Progenitor cell of endocrine pancreas (in vitro differentiated cells): ENCODE data around the gene TM4SF20. TPM values are rescaled to one million over a fixed set of nuclear protein-coding genes. Genes with fewer than 3 reads are reported as not detected.

Experiments
- DNase-seq: peaks from one replicate; pipeline ENCODE4 v3.0.0; 2021; ENCODE audit warnings: low spot score; ENCODE audit not compliant: unreplicated experiment
- H3K27ac Mint-ChIP-seq: 2 replicates; pipeline ENCODE4 v1.8.0; 2021; ENCODE audit warnings: mild to moderate bottlenecking, moderate library complexity, mixed read lengths
- H3K27me3 Mint-ChIP-seq: 2 replicates; pipeline ENCODE4 v1.8.0; 2021; ENCODE audit warnings: mixed read lengths
- H3K36me3 Mint-ChIP-seq: 2 replicates; pipeline ENCODE4 v1.8.0; 2022; ENCODE audit warnings: mixed read lengths; ENCODE audit not compliant: insufficient read depth
- H3K4me1 Mint-ChIP-seq: 2 replicates; pipeline ENCODE4 v1.8.0; 2021; ENCODE audit warnings: low read depth, mixed read lengths
- H3K4me3 Mint-ChIP-seq: 2 replicates; pipeline ENCODE4 v1.8.0; 2021; ENCODE audit warnings: low read depth, mild to moderate bottlenecking, moderate library complexity, mixed read lengths
- H3K9me3 Mint-ChIP-seq: 2 replicates; pipeline ENCODE4 v1.8.0; 2021; ENCODE audit warnings: low read depth, mixed read lengths
- total RNA-seq: library from RNA; stranded (reverse); gene quantifications from 2 replicates; pipeline ENCODE4 v1.2.1, GENCODE V29; 2021
- TF ChIP-seq, protein P1 (sequence below): fragments of 200-600 bp; sonication (generic); IDR thresholded peaks from one replicate; pipeline ENCODE4 v1.5.0; 2021; ENCODE audit warnings: antibody characterized with exemption, mild to moderate bottlenecking; ENCODE audit not compliant: unreplicated experiment

Gene TM4SF20
- total RNA-seq, 1 donor from 2014 or later, result not detected

DNA sequence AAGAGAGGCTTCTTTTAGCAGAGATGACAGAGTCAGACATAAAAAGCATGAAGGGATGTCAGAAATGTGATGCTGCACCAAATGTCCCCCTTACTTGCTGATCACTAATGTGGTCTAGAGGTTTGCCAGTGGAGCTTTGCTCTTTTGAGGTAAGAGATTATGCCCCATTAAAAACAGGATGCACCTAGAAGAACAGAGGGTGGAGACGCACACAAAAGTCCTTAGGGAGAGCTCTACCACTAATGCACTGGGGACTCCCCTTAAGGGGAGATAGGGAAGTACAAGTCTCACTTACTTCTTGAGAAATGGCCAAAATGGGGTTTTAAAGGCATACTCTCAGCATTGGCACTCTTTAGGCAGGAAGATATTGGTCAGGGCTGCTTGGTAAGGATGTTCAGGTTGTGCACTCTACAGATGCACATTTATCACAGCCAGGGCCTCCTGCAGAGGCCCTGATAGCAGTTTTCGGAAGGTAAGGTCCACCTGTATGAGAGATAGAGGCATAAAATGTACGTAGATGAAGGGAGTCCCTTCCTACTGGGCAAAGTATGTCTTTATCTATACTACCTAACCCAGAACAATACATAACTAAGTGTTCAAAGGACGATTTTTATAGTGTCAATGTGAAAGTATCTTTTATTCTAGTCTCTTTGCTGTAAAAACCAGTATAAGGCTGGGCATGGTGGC, 25.6 kb upstream of the TM4SF20 start:
- no peak overlapping the region for H3K27ac Mint-ChIP-seq
- H3K9me3 Mint-ChIP-seq, result no peaks in the 10 kb centered on the region
- peaks cover 7% of the 10 kb centered on the region for H3K27me3 Mint-ChIP-seq
- TF ChIP-seq, protein P1, sequence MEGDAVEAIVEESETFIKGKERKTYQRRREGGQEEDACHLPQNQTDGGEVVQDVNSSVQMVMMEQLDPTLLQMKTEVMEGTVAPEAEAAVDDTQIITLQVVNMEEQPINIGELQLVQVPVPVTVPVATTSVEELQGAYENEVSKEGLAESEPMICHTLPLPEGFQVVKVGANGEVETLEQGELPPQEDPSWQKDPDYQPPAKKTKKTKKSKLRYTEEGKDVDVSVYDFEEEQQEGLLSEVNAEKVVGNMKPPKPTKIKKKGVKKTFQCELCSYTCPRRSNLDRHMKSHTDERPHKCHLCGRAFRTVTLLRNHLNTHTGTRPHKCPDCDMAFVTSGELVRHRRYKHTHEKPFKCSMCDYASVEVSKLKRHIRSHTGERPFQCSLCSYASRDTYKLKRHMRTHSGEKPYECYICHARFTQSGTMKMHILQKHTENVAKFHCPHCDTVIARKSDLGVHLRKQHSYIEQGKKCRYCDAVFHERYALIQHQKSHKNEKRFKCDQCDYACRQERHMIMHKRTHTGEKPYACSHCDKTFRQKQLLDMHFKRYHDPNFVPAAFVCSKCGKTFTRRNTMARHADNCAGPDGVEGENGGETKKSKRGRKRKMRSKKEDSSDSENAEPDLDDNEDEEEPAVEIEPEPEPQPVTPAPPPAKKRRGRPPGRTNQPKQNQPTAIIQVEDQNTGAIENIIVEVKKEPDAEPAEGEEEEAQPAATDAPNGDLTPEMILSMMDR, result no peak
- no peak for DNase-seq
- H3K4me1 Mint-ChIP-seq, result peaks cover 13% of the 10 kb centered on the region
- no peak overlapping the region for H3K4me3 Mint-ChIP-seq
- no peaks in the 10 kb centered on the region for H3K36me3 Mint-ChIP-seq

DNA sequence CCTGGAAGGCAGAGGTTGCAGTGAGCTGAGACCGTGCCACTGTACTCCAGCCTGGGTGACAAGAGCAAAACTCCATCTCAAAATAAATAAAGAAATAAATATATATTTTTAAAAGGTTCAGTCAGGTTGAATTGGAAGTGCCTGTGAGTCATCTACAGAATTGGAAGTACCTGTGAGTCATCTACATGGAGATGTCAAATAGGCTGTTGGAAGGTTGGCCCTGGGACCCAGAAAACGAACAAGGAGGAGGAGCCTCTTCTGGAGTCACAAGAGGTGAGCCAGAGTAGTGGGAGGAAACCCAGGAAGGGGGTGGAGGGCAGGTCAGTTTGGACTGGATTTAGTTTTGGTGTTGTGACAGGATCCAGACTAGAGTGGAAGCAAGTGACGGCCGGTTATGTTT, 23.9 kb upstream of the TM4SF20 start:
- Mint-ChIP-seq H3K27me3 (peaks cover 7% of the 10 kb centered on the region), H3K4me3 (no peak overlapping the region), H3K9me3 (no peaks in the 10 kb centered on the region), H3K36me3 (no peaks in the 10 kb centered on the region), H3K4me1 (peaks cover 13% of the 10 kb centered on the region), H3K27ac (peak overlapping the region; percentile 83)
- DNase-seq, result no peak
- TF ChIP-seq, protein P1, result no peak

DNA sequence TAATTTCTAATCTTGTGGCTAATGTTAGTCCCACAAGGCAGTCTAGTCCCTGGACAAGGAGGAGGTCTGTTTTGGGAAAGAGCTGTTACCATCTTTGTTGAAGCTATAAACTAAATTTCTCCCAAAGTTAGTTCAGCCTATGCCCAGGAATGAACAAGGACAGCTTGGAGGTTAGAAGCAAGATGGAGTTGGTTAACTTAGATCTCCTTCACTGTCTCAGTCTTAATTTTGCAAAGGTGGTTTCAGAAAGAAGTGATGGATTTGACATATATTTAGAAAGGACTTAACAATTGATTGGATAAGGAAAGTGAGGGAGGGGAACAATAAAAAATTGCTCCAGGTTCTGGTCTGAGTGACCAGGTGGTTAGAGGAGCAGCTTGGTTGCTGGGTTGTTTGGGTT, 23.2 kb upstream of the TM4SF20 start:
- Mint-ChIP-seq H3K36me3 (no peaks in the 10 kb centered on the region), H3K4me3 (no peak overlapping the region), H3K9me3 (no peaks in the 10 kb centered on the region), H3K4me1 (peaks cover 13% of the 10 kb centered on the region), H3K27ac (no peak overlapping the region), H3K27me3 (peaks cover 7% of the 10 kb centered on the region)
- no peak for DNase-seq
- TF ChIP-seq, protein P1, result no peak

DNA sequence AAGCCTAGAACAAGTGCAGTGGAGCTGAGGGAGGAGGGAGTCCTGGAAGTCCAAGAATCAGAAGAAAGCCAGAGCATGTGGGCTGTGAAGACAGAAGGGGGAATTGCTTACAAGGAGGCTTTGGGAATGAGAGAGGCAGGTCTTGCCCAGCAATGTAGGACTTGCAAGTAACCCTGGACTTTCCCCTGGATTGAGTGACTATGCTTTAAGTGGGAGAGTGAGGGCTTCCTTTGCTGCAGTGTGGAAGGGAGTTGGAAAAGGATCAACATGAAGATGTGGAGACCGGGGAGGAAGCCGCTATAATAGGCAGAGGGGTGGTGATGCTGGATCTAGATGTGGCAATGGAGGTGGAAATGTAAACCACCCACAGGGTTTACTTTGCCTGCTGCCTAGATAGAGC, 22.4 kb upstream of the TM4SF20 start:
- H3K36me3 Mint-ChIP-seq, result no peaks in the 10 kb centered on the region
- TF ChIP-seq, protein P1, result no peak
- peaks cover 7% of the 10 kb centered on the region for H3K27me3 Mint-ChIP-seq
- peaks cover 13% of the 10 kb centered on the region for H3K4me1 Mint-ChIP-seq
- no peak overlapping the region for H3K27ac Mint-ChIP-seq
- no peak overlapping the region for H3K4me3 Mint-ChIP-seq
- DNase-seq, result no peak
- no peaks in the 10 kb centered on the region for H3K9me3 Mint-ChIP-seq

DNA sequence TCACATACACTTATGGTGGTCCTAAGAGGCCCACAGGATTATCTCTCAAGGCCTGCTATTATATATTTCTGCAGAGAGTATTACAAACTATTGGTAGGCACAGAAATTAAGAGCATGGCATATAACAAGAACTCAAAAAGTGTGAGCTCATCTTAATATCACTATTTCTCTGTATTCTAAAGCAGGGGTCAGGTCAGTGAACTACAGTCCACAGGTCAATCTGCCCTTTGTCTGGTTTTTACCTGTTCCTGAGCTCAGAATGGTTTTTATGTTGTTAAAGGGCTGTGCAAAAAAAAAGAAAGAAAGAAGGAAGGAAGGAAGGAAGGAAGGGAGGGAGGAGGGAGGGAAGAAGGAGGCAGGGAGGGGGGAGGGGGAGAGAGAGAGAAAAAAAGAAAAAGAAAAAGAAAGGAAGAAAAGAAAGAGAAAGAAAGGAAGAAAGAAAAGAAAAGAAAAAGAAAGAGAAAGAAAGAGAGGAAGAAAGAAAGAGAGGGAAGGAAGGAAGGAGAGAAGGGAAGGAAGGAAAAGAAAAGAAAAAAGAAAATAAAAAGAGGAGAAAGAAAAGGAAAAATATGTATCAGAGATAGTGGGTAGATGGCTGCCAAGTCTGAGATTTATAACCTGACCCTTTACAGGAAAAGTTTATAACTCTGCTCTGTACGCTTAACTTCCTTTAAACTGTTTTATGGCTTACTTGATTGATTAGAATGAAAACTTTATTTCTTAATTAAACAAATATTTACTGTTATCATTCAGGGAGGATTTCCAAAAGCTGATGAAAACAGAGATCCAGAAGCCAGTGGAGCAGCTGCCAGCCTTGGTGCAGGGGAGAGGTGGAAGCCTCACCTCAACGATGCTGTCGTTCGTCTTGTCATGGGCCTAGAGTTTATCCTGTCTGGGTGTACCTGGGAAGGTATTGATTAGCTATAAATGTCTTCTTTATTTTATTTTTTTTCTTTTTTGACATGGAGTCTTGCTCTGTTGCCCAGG, 19.9 kb upstream of the TM4SF20 start:
- DNase-seq, result no peak
- Mint-ChIP-seq H3K4me1 (peaks cover 10% of the 10 kb centered on the region), H3K27me3 (peaks cover 4% of the 10 kb centered on the region), H3K9me3 (no peaks in the 10 kb centered on the region), H3K27ac (no peak overlapping the region), H3K36me3 (no peaks in the 10 kb centered on the region), H3K4me3 (no peak overlapping the region)
- TF ChIP-seq, protein P1, result no peak
